Stimulated activated CD4-positive, alpha-beta T cell treated with anti-CD3 and anti-CD28 coated beads, Interleukin-12 subunit alpha, Interleukin-12 subunit beta, amount 100 ng/mL, for 4 hours (primary cell): ENCODE data around the gene NPAS3.

Experiments used
- DNase-seq: peaks from one replicate; pipeline ENCODE4 v3.0.0-alpha.2; 2020

NPAS3 gene

DNA sequence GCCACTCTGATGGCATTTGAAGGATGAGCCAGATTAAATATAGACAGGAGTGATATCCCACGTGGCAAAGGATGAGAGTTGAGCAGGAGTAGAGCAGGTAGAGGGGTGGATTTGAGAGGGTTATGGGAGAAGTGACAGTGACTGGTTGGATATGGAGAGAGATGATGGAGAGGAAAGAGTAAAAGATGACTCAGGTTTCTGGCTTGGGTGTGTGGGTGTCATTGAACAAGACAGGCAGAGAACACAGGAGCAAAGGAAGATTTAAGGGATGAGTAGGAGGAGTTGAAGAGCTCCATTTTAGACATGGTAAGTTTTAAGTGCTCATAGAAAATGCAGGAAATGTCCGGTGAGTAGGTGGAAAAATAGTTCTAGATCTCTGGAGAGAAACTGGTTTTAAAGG, 875.3 kb downstream of the NPAS3 start:
- no peak for DNase-seq

DNA sequence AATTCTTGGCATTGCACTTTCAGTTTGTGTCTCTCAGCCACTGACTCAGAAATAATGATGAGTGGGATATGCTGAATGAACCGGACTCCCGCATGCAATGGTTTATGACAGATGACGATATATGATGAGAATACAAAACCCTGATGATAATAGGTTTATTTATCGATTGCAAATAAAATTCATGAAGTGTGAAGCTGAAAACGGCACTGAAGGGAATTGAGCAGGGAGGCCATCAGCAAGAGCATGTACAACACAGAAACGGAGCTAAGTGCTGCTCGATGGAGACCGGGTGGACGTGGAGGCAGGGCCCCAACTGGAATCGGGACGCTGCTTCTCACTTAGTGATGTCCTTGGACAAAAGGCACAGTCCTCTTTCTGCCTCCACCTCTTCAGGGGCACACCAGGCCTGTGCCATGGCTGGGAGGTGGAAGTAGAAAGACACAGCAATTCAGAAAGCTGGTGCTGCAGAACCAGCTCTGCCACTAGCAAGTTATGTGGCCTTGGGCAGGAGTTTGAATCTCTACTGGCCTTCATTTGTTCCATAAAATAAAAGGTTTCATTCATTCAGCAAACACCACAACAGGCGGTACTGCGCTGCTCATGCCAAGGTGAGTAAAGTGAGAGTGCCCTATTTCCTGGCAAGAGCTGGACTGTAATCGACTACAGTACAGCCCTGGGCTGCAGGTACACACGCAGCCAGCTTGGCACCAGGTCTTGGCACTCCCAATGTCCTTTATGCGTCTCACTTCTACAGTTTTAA, 895.2 kb downstream of the NPAS3 start:
- no peak for DNase-seq

DNA sequence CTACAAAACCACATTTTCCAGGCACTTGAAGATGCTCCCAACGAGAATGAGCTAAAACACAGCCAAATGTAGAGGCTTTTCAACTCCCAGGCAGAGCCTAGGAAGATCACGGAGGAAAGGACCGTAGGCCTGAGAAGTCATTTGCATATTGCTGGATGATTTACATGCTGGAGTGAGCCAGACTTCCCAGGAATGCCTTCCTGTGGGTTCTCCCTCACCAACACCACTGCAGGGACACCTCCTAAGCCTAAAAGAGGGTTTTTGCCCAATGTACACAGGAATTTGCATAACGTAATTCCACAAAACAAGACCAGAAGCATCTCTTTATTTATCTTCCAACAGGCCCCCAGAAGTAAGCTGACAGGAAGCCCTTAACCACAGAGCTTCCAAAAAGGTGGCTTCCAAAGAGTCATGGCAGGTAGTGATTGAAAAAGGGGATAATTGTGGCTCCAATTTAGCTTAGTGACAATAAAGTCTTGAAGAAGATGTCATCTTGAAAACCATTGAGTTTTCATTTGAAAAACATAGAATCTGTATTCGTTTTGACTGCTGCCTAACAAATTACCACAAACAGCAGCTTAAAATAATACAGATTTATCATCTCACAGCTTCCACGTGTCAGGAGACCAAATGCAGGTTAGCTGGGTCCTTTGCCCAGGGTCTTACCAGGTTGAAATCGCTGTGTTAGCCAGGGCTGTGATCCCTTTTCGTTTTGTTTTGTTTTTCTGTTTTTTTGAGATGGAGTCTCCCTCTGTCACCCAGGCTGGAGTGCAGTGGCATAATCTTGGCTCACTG, 896.0 kb downstream of the NPAS3 start:
- DNase-seq = no peak

DNA sequence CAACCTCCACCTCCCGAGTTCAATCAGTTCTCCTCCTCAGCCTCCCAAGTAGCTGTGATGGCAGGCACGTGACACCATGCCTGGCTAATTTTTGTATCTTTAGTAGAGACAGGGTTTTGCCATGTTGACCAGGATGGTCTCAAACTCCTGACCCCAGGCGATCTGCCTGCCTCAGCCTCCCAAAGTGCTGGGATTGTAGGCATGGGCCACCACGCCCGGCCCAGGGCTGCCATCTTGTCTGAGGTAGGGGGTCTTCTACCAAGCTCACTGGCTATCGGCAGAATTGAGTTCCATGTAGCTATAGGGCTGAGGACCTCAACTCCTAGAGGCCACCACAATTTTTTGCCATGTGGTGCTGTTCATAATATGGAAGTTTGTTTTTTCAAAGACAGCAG, 896.6 kb downstream of the NPAS3 start:
- no peak for DNase-seq

DNA sequence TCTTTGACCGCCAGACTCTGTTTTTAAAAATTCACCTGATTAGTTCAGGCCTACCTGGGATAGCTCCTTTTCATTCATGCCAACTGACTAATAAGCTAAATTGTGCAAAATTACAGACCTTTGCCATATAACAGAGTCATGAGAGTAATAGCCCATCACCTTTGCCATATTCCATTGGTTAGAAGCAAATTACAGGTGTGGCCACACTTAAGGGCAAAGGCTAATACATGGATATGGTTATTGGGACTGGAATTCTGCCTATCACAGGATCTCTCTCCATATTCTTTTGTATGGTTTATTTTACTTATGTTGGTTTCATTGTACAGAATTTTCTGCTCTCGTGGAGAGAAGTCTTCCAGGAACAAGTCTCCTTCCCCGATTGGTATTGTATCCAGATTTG, 897.0 kb downstream of the NPAS3 start:
- no peak for DNase-seq

DNA sequence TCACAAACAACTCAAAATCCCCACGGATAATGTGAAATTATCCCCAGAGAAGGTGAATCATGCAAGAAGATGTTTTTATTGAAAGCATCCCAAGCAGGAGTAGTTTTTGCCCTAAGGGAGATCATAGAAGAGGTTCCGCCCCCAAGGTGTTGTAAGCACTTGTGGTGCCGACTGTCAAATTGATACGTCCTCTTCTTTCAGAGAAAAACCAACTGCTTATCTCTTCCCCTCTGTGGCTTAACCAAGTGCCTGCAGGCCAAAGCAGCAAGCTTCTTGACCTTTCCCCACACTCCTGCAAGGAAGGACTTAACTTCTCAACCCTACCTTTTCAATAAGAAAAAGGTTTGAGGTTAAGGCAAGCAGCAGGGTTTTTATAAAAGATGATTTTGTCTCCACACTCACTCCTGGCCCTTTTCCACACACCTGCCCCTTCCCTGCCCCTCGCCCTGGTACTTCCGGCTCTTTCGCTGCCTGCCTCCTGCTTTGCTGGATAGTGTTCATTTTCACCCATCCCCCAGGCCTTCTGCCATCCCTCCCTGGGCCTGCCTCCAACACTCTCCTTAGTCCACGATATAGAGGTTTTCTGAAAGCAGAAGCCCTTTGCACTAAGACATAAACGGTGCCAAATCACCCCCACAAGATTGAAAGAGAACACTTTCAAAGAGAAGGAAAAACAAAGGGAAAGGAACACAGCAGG, 897.7 kb downstream of the NPAS3 start:
- no peak for DNase-seq

DNA sequence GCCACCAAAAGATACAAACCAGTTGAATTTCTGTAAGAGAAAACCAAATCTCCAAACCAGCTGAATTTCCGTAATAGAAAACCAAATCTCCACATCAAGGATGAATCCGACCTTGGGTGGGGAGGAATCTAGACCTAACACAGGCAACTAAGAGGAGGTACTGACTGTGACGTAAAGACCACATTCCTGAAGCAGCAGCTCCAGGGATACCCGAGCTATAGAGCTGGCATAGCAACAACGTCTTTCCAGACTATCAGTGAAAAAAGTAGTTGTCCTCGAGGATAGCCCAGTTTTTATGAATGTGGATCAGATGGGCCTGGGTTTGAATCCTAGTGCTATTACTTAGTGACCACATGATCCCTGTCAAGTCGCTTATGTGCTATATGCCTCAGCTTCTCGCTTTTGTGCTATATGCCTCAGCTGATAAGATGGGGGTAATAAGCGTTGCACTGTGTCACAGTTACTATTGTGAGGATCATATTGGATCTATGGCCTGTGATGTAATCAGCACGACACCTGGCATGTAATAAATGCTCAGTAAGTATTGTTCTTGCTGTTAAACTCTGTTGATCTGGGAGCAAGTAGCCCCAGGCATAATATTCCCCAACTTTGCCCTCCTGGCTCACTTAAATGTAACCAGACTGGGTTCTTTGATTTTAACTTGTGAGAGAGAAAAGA, 898.4 kb downstream of the NPAS3 start:
- DNase-seq = no peak

DNA sequence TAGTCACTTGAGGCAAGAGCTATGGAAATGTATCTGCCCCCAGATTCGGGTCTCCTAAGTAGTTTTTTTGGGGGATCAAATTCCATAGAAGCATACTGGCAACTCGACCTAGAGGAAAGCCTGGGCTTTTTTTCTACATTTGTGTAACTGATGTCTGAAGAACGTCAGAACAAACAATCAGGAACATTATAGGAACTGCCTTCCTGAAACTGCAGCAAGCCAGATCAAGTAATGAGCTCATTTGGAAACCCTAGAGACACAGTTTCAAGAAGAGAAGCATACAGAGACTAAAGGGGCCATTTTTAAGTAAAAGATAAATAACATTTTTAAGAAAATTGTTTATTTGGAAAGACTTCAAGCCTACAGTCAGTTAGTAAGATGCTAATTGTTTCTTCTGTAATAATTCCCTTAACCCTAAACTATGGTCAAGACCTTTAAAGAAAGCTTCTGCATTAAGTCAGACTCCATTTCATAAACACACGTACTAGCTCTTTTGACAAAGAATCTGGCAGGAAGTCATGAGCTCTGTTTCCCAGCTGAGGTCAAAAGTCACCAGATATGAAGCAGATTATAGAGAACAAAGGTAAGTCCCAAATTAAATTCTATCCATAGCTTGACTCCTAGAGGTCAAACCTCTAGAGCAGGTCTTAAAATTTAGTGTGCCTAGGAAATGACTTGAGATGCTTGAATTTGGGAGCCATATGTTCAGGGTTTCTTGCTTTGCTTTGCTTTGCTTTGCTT, 899.4 kb downstream of the NPAS3 start:
- DNase-seq = no peak

DNA sequence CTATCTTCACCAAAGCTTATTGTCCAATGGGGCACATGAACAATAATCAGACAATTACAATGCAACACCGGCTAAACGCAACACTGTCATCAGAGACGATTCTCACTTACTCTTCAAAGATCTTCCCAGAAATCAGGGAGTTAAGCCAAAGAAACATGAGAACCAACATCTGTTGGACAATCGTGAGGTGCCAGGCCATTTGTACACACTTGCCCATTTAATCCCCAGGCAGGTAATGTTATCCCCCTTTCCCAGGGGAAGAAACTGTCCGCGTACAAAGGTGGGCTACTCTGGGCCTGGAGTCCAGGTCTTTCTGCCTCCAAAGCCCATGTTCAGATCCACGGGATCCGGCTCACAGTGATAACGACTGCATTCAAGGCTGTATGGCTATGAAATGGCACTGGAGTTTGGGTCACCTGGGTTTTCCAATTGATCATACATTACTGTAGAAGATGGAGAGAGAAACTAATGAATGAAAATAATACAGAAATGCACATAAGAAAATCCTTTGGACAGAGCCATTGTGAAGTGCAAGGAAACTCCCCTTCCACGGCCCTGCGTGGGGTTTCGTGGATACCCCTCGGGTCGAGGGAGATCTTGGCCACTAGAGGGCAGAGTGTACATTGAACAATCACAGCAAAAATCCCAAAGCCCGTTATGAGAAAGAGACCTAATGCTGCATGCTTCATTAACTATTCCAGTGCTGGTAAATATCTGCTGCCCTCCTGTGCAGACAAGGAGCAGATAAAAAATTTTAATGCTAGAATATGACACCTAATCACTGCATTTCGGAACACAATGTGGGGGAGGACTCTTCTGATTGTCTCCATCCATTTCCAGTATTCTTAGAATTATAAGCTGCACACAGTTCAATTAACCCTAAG, 900.8 kb downstream of the NPAS3 start:
- peak; percentile 37 for DNase-seq

DNA sequence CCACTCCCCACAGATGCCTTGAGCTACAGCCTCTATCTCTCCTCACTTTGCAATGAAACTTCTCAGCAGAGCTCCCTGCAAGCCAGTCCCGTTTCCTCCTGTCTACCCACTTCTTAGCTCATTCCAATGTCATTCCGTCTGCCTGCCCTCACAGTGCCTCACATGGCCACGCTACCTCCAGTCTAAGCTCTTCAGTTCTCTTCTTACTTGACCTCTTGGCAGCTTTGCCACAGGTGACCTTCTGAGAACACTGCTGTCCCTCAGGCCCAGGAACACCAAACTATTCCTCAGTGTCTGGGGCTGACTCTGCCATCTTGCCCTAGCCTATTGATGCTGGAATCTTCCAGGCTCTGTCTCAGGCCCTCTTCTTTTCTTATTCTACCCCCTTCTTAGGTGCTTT, 902.1 kb downstream of the NPAS3 start:
- DNase-seq = no peak

DNA sequence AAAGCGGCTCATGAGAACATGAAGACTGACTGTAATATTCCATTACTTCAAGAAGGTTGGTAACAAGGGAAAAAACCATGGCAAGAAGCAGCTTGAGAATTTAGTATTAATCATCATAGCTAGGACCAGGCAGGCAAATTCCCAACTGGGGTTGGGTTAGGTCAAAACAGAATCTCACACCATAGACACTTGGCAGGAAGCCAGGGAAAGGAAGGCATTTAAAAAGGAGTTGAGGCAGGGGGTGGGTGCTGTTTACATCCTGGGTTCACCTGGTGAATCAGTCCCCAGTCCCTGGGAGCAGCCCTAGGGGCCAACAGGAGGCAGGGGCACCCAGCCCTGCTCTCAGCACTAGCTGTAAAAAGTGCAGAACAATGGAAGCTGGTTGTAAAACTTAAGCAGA, 903.6 kb downstream of the NPAS3 start:
- no peak for DNase-seq

DNA sequence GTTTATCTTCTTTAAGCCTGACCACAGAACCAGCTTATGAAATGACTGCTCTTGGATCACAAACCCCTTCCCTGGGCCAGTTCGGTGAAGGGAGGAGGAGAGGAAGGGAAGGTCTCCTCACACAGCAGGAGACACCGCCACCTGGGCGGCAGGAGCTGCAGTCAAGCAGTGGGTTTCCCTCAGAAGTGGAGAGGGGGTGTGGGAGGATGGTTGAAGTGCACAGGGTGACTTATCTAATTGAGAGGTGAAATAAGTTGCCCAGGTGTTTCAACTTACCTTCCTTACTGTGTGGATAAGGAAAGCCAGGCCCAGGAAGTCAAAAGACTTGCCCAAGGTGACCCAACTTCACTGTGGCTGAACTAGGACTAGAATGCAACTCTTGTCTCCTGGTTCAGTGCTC, 905.4 kb downstream of the NPAS3 start:
- no peak for DNase-seq

DNA sequence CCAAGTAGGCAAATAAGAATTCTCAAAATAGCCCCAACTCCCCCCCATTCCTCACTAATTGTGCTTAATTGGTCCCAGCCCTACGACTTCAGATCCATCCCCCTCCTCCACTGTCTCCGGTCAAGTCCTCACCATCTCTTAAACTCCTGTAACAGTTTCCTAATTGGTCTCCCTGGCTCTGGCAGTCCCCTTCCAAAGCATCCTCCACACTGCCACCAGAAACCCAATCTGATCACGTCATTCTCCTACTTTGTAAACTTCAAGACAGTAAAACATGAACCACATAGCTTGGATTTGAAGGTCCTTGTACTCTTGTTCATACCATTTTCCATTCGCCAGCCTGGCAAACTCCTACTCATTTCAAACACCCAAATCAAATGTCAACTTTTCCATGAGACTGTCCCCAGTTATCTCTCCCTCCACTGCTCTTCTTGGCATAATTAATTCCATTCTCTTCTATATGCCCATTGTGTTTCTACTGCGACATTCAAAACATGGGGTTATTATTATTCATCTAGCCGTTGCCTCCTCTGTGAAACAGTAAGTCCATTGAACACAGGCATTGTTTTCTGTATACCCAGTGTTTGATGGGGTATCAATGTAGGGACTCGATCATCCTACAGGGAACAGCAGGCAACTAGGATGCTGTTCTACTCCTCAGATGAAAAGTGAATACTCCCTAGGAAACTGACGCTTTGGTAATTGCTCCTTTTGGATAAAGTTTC, 907.6 kb downstream of the NPAS3 start:
- no peak for DNase-seq

DNA sequence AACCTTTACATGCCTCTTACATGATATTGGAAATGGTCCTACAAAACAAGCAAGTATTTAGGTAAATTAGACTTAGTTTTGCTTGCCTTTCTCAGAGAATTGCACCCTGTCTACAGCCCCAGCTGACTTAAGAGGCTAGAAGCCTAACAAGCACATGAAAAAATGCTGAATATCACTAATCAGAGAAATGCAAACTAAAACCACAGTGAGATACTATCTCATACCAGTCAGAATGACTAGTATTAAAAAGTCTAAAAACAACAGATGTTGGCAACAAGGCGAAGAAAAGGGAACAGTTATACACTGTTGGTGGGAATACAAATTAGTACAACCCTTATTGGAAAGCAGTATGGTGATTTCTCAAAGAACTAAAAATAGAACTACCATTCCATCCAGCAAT, 908.4 kb downstream of the NPAS3 start:
- DNase-seq = no peak

DNA sequence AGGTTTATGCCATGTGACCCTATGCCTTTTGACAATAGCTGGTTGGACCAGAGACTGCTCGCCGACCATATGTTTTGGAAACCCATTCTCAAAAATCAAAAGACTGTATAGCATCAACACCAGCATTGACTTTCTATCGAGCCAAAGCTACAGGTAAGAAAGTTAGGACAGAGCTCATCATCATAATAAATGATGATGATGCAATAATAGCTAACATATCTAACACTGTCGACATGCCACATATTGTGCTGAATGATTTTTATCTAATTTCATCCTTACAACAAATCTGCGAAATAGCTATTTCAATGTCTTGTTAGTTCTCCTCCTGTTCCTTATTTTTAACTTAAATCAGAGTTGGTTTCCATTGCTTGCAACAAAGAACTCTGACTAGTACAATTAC, 909.3 kb downstream of the NPAS3 start:
- no peak for DNase-seq

DNA sequence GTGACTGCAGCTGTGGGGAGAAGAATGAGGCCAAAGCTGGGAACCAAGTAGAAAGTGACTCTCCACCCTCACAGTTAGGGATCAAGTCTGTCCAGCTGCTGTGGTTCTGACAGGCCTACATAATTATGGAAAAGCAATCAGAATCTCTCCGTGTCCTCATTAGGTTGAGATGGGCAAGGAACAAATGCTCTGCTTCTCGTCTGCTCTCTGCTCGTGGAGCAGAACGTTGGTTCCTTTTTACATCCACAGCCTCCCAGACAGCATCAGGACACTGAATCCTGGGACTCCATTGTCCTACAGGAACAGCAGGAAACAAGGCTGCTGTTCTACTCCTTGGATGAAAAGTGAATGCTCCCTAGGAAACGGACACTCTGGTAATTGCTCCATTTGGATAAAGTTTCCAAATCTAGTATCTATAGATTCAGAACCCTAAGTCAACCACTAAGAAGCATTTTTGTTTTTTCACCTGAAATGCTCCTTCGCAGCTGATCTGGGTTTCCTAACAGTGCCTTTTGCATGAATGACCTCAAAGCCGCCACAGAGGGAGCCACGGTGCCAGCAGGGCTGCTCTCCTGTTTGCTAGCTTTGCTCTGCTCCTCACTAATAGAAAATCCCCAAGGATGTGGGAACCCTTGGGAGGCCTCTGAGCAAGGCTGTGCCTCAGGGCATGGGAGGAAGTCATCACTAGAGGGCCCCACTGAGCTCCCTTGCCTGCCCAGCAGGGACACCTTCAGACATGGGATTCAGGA, 910.2 kb downstream of the NPAS3 start:
- DNase-seq = no peak

DNA sequence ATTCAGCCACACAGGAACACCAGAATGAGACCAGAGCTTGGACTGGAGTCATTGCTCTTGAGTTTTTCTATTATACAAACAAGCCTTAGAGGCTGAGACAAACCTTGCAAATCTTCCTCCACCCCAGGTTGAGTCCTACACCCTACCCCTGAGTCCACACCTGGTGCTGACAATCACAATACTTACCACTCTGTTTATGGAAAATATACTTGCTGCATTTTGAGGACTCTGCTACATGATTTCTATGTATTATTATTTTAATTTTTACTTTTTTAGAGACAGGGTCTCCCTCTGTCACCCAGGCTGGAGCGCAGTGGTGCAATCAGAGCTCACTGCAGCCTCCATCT, 910.7 kb downstream of the NPAS3 start:
- DNase-seq = no peak

DNA sequence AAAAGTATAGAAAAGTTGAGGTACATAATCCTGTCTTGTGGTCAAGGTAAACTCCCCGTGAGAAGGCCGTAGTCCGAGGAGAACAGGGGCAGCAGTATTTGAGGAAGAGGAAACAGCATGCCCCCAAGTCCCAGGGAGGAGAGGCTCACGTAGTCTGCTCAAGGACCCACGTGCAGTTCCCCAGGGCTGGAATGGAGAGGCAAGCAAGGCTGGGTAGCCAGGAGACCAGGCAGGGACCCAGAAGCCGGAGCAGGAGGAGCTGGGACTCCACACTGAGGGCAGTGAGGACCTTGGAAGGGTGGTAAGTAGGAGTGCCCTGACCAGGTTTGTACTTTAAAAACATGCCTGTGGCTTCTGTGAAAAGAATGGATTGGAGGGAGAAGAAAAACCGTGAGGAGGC, 912.1 kb downstream of the NPAS3 start:
- no peak for DNase-seq

DNA sequence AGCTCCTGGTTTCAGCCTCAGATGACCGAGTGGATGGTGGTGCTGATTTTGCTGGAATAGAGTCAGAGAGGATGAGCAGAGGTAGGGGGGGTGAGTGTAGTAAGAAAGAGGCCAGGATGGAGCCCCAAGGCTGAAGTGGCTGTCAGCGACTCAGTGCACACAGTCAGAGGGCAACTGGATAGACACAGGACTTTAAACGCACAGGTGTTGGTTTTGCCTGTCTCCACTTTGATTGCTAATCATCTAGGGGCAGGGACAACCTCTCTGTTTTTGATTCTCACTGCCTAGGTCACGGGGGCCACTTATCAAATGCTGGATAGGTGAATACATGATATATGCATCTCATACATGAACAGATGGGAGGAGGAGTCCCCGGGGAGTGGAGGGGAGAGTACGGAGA, 912.7 kb downstream of the NPAS3 start:
- DNase-seq = no peak

DNA sequence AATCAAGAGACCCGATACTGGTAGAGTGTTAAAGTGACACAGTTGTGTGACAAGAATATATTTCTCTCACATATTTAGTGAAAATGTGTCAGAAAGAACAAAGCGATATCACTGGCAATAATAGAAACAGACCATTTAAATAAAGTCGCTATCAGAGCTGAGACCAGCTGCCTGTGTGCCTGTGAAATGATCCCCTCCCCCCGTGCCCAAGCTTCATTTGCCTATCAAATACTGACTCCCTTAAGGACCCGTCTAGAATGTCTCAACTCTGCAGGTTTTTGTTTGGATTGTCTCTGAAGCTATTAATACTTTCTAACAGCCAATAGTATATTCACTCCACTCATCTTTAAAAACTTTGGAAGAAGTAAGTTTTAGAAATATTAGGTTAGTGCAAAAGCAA, 913.3 kb downstream of the NPAS3 start:
- DNase-seq = no peak
